Stromal cell of bone marrow (primary cell): ENCODE results near the gene PIGQ.
"Not testable (repeated sequence)": the region's sequence is repeated elsewhere in the genome, so short reads cannot be mapped to it uniquely, and the experiment has no call there.

ENCODE experiments used
- DNase-seq: peaks from one replicate; pipeline ENCODE4 v3.0.0-alpha.2; 2012; ENCODE audit warnings: low read depth

Gene PIGQ

GRCh38 chr16:586047-586644, 16.4 kb downstream of the PIGQ start:
- DNase-seq: no peak

- no peak for DNase-seq
Observed at GRCh38 chr16:586645-587590, 17.1 kb downstream of the PIGQ start.

- DNase-seq: no peak
Observed at GRCh38 chr16:588639-588888, 18.8 kb downstream of the PIGQ start.

- DNase-seq: peak; percentile 87
Observed at GRCh38 chr16:588889-589657, 19.3 kb downstream of the PIGQ start.

GRCh38 chr16:589658-590187, 20.0 kb downstream of the PIGQ start, which contains the start of gene RAB40C:
TSS of gene RAB40C (plus strand) at chr16:590066. CDS start at chr16:590292, 226 bp downstream.
- DNase-seq: peak; percentile 91

DNA sequence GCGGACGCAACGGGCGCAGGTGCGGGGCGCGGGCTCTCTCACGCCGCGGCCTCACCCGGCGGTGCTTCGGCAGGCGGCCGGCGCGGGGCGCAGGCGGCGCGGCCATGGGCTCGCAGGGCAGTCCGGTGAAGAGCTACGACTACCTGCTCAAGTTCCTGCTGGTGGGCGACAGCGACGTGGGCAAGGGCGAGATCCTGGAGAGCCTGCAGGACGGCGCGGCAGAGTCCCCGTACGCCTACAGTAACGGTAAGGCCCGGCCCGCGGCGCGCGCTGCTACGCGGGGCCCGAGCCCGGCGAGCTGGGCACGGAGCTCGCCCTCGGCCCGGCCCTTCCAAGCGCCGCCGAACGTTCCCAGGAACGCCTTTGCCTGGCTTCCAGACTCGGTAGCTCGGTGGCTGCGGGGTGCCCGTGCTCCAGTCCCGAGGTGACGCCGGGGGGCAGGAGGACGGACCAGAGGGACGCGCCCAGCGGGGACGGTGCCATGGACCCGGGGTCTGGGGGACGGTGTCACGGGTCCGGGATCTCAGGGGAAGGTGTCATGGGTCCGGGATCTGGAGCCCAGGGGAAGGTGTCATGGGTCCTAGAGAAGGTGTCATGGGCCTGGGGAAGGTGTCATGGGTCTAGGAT, 20.5 kb downstream of the PIGQ start:
- DNase-seq: no peak

- DNase-seq: no peak
Observed at GRCh38 chr16:590815-591200, 21.0 kb downstream of the PIGQ start.

DNA sequence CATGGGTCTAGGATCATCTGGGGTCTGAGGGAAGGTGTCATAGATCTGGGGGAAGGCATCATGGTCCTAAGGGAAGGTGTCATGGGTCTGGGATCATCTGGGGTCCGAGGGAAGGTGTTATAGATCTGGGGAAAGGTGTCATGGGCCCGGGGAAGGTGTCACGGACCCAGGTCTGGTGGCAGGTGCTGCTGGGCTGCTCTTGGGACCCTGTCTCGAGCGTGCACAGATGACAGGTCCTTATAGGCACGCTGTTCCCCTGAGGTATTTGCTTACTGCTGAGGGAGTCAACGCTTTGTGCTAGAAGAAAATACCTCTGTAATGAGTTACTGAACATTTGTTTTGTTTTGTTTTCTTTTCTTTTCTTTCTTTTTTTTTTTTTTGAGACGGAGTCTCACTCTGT, 21.5 kb downstream of the PIGQ start:
- no peak for DNase-seq

DNA sequence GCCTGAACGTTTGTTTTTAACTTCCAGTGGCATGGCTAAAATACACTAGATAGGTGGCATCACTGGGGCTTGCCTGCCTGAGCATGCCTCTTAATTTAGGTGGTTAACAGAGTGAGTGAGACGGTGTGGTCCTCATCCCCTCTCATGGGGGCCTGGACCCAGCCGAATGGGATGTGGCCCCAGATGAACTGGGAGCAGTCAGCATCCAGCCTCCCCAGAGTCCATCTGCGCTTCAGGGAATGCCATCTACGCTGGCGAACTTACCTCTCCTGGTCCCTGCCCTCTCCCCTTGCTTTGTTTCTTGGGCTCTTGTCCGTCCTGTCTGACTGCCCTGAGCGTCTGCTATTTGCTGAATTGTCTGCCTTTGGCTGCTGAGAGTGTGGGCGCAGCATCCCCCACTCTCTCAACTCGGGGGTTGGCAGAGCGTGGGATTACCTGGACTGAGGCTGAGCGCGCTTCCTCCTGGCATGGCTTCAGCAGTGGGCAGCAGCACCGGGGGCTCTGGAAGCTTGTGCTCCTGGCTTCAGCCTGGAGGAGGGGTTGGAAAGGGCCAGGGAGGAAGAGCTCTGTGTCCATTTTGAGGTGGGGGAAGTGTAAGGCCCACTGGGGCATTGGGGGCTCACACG, 22.2 kb downstream of the PIGQ start:
- DNase-seq: no peak

GRCh38 chr16:592518-593306, 22.9 kb downstream of the PIGQ start:
- DNase-seq: no peak

GRCh38 chr16:593406-593805, 23.6 kb downstream of the PIGQ start:
- no peak for DNase-seq

DNA sequence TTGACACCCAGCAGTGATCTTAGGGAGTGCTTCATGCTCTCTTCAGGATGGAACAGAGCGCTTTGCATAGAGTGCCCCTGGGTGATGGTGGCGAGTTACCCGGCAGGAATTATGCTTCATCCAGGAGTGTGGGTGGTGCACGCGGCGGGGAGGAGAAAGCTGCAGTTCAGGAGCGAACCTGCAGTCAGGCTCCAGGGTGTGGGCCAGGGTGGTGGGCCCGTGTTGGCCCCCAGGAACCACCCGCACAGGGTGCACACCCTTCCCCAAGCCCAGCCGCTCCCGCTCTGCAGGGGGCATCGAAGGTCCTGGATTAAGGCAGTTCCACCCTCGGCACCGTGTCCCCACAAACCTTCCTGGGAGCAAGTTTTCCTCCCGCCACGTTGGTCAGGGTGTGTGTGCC, 24.0 kb downstream of the PIGQ start:
- no peak for DNase-seq

GRCh38 chr16:595094-595528, 25.3 kb downstream of the PIGQ start:
- no peak for DNase-seq

- DNase-seq: no peak
Observed at GRCh38 chr16:595942-596735, 26.4 kb downstream of the PIGQ start.

- no peak for DNase-seq
Observed at GRCh38 chr16:596736-597060, 26.9 kb downstream of the PIGQ start.

GRCh38 chr16:597655-598054, 27.9 kb downstream of the PIGQ start:
- not testable (repeated sequence) for DNase-seq

DNA sequence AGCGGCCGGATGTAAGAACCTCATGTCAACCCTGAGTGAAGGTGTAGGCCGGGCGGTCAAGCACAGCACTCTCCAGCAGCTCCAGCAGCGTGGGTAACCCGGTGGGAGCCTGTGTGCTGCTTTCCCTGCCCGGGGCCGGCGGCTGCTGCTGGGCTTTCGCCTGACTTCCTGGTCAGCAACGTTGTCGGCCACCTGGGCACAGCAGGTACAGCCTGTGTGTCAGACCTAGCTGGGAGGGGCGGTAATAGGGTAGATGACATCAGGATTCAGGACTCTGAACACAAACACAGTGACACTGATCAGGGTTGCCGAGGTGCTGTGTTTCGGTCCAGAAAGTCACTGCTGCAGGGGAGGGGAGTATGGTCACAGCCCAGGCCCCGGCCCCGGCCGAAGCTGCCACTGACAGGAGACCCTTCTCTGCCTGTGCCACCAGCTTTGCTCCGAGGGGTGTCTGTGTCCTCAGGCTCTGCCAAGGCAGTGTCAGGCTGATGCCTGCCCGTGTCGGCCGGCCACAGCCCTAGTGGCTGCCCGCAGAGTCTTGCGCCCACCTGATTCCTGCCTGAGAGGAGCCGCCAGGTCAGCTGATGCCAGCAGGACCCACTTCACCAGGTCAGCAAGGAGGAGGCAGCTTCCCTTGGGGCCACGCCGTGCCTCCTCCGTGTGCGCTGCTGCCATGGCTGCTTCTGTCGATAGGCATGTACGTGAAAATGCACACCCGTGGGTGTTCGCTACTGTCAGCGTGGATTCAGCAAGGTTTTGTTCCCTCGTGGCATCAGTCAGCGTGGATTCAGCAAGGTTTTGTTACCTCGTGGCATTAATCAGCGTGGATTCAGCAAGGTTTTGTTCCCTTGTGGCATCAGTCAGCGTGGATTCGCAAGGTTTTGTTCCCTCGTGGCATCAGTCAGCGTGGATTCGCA, 29.3 kb downstream of the PIGQ start:
- no peak for DNase-seq

- no peak for DNase-seq
Observed at GRCh38 chr16:600781-601180, 31.0 kb downstream of the PIGQ start.

DNA sequence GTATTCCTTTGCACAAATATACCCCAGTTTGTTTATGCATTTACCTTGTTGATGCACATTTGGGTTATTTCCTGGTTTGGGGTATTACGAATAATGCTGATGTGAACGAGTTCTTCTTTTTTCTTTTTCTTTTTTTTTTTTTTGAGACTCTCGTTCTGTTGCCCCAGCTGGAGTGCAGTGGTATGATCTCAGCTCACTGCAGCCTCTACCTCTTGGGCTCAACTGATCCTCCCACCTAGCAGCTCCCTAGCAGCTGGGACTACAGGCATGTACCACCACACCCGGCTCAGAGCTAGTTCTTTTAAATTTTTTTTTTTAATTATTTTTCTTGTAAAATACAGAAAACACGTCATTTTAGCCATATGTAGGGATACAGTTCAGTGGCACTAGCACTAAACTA, 34.2 kb downstream of the PIGQ start:
- DNase-seq: no peak
